Stimulated activated CD8-positive, alpha-beta memory T cell treated with anti-CD3 and anti-CD28 coated beads, Interleukin-12 subunit alpha, Interleukin-12 subunit beta, amount 100 ng/mL, for 24 hours (primary cell): ENCODE measurements around the gene CGB3.
"Not testable (repeated sequence)": the region's sequence is repeated elsewhere in the genome, so short reads cannot be mapped to it uniquely, and the experiment has no call there.

Experiments used
- DNase-seq: peaks from one replicate; pipeline ENCODE4 v3.0.0-alpha.2; 2020; ENCODE audit errors: extremely low read depth

CGB3 gene

DNA sequence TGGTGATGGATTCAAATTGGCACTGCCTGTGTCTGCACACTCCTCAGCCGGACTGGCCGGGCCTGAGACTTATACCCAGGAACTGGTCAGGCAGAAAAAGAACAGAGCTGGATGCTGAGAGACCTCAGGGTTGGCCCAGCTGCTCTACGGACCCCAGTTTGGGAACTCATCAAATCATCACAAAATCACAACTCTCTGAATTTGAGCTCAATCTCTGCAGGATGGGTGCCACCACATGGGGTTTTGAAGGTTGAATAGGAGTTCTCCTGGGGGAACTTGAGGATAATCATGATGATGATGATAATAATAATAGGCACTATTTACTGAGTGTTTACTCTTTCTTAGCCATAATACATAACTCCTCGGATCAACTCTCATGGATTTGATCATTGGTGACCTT, 18.5 kb upstream of the CGB3 start:
- not testable (repeated sequence) for DNase-seq

DNA sequence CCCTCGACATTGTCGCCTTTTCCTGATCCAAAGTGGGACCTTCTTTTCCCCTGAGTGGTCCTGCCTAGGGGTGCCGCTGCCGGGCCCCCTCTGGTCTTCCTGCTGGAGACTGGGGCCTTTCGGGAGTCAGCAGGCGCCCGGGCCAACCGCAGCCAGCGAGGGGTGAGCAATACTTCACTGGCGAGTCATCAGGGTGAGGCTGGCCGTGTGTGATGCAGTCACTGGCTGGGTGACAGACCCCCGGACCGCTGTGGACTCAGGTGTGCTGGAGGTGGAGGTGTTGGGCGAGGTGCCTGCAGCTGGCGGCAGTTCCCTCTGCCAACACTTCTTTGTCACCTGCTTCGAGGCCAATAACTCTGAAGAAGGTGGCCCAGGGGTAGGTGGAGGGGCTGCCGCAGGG, 18.0 kb upstream of the CGB3 start:
- DNase-seq, result no peak

DNA sequence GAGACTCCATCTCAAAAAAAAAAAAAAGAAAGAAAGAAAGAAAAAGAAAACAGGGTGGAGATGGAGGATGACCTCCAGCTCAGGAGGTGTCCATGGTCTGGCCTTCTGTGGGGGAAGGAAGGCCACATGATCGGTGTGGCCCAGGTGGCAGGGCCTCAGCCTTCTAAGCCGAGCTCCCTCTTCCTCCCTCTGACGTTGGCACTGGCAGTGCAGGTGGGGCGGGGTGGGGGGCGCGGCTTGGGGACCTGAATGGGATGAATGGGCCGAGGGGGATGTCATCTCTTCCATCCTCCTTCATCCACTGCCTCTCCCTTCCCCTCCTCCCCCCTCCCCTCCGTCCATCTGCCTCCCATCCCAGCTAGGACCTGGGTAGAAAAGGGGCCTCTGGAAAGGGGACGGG, 15.6 kb upstream of the CGB3 start:
- not testable (repeated sequence) for DNase-seq

DNA sequence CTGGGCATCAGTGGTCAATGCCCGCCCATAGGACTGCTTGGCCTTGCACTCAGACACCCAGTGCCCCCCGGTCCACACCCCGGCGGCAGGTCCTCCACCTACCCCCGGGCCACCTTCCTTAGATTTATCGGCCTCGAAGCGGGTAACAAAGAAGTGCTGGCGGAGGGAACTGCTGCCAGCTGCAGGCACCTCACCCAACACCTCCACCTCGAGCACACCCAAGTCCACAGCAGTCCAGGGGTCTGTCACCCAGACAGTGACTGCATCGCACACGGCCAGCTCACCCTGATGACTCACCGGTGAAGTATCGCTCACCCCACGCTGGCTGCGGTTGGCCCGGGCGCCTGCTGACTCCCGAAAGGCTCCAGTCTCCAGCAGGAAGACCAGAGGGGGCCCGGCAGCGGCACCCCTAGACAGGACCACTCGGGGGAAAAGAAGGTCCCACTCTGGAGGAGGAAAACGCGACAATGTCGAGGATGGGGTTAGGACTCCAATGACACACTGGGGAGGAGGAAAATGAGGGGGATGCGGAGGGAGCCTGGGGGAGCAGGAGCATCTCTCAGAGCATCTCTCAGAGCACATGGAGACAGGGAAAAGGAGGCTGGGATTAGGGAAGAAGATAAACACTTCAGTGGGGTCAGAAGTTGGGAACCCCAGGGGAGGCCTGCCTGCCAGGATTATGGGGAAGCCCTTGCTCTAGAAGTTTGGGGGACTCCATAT, 14.6 kb upstream of the CGB3 start:
- DNase-seq, result not testable (repeated sequence)

DNA sequence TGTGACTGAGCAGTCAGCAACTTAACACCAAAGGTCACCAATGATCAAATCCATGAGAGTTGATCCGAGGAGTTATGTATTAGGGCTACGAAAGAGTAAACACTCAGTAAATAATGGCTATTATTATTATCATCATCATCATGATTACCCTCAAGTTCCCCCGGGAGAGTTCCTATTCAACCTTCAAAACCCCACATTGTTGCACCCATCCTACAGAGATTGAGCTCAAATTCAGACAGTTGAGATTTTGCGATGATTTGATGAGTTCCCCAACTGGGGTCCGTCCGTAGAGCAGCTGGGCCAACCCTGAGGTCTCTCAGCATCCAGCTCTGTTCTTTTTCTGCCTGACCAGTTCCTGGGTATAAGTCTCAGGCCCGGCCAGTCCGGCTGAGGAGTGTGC, 14.0 kb upstream of the CGB3 start:
- DNase-seq, result not testable (repeated sequence)

DNA sequence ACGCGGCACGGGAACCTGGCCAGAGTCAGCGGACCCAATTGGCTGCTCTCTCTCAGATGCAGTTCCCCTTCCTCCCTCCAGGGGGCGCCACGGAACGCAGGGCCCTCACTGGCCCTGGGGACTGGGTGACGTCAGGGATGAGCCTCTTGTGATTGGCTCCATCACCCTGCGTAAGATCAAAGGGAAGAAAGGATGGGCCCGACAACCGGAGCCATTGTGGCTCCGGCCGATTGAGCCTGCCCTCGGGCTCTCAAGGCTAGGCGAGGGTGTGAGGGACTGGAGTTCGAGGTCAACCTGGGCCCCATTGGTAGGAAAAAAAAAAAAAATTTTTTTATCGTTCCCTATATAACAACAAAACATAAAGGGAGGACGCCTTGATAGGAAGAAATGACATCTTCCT, 12.7 kb upstream of the CGB3 start, which contains the start of gene CGB1:
Gene CGB1, minus strand, starts transcription at position 81 of the 400 bp plus-strand sequence. CDS start 184 bp downstream, outside the sequence.
- not testable (repeated sequence) for DNase-seq

DNA sequence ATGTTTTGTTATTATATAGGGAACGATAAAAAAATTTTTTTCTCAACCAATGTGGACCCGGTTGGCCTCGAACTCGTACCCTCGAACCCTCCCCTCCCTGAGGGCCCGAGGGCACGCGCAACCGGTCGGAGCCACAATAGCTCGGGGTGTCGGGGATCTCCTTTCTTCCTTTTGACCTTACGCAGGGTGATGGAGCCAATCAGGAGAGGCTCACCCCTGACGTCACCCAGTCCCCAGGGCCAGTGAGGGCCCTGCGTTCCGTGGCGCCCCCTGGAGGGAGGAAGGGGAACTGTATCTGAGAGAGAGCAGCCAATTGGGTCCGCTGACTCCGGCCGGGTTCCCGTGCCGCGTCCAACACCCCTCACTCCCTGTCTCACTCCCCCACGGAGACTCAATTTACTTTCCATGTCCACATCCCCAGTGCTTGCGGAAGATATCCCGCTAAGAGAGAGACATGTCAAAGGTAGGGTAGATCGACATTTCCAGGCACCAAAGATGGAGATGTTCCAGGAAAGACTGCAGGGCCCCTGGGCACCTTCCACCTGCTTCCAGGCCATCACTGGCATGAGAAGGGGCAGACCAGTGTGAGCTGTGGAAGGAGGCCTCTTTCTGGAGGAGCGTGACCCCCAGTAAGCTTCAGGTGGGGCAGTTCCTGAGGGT, 7.6 kb upstream of the CGB3 start, which contains the start of gene CGB2:
Gene CGB2, plus strand, starts transcription at position 249 of the 660 bp plus-strand sequence. Its CDS starts 206 bp downstream, at position 455.
- not testable (repeated sequence) for DNase-seq

DNA sequence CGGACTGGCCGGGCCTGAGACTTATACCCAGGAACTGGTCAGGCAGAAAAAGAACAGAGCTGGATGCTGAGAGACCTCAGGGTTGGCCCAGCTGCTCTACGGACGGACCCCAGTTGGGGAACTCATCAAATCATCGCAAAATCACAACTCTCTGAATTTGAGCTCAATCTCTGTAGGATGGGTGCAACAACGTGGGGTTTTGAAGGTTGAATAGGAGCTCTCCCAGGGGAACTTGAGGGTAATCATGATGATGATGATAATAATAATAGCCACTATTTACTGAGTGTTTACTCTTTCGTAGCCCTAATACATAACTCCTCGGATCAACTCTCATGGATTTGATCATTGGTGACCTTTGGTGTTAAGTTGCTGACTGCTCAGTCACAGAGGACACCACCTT, 6.2 kb upstream of the CGB3 start:
- not testable (repeated sequence) for DNase-seq

DNA sequence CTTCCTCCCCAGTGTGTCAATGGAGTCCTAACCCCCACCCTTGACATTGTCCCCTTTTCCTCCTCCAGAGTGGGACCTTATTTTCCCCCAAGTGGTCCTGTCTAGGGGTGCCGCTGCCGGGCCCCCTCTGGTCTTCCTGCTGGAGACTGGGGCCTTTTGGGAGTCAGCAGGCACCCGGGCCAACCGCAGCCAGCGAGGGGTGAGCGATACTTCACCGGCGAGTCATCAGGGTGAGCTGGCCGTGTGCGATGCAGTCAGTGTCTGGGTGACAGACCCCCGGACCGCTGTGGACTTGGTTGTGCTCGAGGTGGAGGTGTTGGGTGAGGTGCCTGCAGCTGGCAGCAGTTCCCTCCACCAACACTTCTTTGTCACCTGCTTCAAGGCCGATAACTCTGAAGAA, 5.6 kb upstream of the CGB3 start:
- DNase-seq, result not testable (repeated sequence)

DNA sequence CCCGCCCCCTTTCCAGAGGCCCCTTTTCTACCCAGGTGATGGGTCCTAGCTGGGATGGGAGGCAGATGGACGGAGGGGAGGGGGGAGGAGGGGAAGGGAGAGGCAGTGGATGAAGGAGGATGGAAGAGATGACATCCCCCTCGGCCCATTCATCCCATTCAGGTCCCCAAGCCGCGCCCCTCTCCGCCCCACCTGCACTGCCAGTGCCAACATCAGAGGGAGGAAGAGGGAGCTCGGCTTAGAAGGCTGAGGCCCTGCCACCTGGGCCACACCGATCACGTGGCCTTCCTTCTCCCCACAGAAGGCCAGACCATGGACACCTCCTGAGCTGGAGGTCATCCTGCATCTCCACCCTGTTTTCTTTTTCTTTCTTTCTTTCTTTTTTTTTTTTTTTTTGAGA, 4.6 kb upstream of the CGB3 start:
- DNase-seq, result not testable (repeated sequence)

DNA sequence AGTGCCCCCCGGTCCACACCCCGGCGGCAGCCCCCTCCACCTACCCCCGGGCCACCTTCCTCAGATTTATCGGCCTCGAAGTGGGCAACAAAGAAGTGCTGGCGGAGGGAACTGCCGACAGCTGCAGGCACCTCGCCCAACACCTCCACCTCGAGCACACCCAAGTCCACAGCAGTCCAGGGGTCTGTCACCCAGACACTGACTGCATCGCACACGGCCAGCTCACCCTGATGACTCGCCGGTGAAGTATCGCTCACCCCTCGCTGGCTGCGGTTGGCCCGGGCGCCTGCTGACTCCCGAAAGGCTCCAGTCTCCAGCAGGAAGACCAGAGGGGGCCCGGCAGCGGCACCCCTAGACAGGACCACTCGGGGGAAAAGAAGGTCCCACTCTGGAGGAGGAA, 1.5 kb upstream of the CGB3 start:
- DNase-seq, result not testable (repeated sequence)

DNA sequence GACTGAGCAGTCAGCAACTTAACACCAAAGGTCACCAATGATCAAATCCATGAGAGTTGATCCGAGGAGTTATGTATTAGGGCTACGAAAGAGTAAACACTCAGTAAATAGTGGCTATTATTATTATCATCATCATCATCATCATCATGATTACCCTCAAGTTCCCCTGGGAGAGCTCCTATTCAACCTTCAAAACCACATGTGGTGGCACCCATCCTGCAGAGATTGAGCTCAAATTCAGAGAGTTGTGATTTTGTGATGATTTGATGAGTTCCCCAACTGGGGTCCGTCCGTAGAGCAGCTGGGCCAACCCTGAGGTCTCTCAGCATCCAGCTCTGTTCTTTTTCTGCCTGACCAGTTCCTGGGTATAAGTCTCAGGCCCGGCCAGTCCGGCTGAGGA, 955 bp upstream of the CGB3 start:
- not testable (repeated sequence) for DNase-seq

DNA sequence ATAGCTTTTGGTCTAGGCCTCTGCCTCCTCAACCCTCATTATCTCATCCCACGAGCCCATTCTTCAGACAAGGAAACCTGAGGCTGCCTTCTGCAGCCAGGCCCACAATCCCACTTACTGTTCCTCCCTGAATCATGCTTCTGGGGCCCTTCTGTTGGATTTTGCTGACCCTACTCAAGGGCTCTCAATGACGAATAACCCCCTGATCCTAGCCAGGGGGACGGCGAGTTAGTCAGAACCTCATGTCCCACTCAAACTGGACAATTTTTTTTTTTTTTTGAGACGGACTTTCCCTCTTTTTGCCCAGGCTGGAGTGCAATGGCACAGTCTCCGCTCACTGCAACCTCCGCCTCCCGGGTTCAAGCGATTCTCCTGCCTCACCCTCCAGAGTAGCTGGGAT, 2.0 kb downstream of the CGB3 start:
- DNase-seq, result no peak

DNA sequence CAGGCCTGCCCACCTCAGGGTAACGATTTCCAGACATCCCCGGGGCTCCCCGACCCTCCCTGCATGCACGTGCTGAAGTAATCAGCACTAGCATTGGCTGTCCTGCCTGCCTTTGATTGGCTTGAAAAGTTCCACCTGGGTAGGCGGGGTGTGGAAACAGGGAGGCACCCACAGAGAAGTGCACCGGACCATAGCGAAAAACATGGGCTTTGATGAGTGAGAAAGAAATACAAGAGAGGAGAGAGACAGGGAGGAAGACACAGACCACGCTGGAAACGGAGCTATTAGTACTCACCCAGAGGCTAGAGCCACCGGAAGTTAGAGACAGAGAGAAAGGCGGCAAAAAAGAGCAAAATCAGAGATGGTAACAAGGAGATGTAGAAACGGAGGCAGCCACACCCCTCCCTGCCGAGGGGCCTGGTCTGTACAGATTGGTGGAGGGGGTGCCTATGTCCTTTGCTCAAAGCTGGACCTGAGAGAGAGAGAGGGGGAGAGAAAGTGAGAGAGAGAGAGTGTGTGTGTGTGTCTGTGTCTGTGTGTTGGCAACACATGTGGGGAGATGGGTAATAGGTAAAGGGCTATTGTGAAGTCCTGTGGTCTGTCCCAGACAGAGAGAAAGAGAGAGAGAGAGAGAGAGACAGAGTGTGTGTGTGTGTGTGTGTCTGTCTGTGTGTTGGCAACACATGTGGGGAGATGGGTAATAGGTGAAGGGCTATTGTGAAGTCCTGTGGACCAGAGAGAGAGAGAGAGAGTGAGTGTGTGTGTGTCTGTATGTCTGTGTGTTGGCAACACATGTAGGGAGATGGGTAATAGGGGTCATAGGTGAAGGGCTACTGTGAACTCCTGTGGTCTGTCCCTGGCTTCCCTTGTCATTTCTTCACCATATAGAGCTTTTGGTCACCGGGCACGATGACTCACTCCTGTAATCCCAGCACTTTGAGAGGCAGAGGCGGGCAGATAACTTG, 2.9 kb downstream of the CGB3 start:
- DNase-seq, result no peak

DNA sequence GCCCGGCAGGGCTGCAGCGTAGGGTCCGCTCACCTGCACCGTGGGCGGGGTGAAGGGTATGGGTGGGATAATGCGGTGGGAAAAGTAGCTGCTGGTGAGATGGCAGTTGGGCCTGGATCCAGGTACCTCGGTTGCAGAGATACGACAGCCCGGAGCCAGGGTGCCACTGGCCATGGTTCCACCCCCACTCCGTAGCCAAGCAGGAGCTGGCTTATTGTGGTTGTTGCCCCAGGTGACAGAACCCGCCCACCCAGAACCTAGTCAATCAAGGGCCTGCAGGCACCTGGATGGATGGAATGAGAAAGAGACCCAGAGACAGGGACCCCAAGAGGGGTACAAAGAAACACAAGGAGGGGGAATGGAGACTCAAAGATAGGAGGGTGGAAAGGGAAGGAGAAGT, 3.8 kb downstream of the CGB3 start:
- no peak for DNase-seq

DNA sequence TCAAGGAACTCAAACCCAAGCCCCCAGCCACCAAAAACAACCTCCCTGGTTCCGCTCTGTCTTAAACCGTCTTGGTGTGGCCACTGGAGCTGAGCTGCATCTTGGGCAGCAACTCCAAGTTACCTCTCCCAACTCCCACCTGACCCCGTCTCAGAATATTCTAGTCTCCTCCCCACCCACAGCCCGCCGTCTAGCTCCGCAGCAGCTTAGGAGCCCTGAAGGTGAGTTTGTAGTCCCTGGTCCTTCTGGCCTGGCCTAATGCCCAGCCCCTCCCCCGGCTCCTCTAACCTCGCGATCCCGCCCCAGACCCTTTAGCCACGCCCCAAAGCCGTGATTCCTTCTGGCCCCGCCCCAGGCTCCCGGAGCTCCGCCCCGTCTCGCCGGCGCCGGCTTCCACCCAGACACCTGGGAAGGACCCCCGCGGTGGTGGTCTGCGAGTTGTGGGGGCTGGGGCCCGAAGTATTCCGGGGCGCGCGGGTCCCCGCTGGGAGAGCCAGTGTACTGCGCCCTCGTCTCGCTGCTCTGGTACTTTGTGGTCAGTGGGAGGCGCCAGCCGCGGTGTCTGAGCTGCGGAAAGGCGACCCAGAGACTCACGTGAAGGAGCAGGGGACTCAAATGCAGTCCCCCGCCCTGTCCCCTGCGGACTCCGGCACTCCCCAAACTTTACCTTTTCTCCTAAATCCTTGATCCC, 4.7 kb downstream of the CGB3 start:
- DNase-seq, result no peak

DNA sequence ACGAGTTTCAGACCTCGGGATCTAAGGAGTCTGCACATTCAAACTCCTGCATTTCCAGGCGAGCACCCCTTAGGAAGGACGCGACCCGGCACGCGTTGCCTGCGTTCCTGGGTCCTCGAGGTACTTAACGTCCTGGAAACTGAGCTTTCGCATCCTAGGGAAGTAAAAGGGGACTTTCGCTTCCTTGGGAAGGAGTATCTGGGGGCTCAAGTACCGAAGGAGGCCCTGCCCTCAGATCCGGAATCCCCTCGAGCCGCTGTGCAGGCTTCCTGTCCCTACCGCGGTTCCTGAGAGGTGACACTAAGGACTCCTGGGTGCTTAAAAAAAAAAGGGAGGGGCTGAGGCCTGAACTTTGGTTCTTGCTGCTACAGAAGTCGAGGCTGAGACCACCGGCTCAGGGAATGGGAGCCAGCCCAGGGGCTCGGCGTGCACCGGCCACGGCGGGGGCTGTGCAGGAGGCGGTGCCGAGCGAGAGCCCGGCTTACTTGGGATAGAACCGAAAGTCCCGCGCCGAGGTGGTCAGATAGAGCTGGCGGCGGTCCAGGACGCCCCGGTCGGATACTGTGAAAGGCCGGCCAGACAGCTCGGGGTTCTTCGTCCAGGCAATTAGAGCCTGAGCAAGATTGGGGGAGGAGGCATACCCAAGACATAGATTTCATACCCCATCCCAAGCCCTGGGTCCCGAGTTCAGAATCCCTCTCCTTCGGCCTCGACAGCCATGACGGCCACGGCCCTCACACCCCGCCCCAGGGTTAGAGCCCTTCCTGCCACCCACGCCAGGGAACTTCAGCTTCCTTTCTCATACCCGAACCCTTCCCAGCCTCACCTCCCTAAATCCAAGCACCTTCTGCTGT, 5.5 kb downstream of the CGB3 start:
- DNase-seq, result not testable (repeated sequence)

DNA sequence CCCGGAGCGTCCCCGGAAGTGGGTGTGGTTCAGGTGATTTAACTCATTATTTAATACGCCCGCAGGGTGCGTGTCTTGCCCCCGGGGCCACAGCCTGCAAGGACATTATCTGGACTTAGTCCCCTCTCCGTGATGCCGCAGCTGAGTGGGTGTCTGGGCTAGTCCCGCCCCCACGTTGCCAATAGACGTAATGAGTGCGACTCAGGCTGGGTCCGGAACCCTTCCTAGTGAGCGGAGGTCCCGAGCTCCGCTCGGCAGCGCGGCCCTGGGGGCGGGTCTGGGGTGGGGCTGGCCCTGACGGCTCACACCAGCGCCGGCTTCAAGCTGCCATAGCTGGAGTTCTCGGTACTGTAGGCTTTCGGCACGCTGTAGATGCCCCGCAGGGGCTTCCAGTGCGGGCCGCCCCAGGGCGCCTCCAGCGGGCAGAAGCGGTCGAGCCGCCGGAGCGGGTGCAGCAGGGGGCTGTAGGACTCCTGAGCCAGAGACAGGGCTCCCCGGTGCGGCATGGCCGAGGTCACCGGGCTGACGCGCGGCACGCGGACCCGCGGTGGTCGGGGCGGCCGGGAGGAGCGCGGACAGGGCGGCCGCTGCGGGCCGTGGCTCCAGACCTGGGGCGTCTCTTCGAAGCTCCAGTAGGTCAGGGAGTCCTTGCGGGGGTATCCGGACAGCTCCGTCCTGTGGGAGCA, 6.3 kb downstream of the CGB3 start:
- DNase-seq, result no peak

DNA sequence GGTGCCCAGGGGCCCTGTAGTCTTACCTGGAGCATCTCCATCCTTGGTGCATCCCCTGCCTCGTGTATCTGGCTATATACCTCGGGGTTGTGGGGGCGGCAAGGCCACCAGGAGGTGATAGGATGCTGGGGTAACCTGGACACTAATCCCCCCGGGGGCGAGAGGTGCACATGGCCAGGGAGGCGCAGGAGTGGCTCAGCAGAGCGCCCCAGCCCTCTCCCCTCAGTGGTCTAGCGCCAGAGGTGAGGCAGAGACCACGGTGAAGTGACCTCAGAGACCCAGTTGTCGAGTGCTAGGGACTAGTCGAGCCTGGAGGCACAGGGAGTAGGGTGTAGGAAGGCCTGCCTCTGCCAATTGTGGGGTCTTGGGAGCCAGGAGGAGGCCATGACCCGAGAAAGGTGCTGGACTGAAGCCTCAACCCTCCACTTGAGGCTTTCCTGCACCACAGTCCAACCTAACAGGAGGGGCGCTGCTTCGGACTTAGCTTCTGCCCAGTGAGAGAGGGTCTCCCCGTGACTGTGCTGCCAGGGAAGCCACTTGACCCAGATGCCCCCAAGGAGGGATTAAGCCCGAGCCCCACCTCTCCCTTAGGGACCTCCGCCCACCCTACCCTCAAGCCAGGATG, 7.0 kb downstream of the CGB3 start, which contains the start of gene LHB:
Gene LHB, minus strand, starts transcription at position 51 of the 625 bp plus-strand sequence. Its CDS starts 10 bp downstream, at position 41.
- no peak for DNase-seq
